ENCODE measurements around the gene AIP.
"Not testable (repeated sequence)": the region's sequence is repeated elsewhere in the genome, so short reads cannot be mapped to it uniquely, and the experiment has no call there.

The AIP gene

DNA sequence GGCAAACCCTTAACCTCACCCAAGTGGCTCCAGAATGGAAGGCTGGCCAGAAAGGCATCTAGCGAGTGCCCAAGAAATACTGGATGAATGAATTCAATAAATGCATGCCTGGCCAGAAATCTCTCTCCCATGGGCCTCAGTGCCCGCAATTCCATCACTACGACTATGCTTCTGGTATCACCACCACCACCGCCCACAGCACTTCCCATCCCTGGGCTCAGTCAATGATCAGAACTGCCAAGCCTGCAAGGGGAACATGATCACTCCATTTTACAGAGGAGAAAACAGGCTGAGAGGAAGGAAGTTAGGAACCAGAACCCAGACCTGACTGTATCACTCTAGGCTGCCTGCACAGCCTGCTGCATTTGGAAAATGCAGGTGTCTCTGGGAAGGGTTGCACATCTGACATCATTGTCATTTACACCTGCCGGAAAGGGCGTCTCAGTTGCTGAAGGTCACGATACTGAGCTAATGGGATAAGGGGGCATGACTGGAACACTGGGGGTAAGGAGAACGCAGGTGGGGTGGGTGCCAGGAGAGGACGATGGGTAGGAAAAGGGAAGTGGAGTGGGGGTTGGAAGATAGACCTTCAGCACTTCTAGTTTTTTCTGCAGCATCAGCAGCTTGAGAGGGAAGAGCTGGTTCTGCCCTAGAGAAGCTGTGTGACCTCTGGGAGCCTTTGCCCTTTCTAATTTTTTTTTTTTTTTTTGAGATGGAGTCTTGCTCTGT lies 33.5 kb upstream of the AIP start:
- DNase-seq, result peak; percentile 94

DNA sequence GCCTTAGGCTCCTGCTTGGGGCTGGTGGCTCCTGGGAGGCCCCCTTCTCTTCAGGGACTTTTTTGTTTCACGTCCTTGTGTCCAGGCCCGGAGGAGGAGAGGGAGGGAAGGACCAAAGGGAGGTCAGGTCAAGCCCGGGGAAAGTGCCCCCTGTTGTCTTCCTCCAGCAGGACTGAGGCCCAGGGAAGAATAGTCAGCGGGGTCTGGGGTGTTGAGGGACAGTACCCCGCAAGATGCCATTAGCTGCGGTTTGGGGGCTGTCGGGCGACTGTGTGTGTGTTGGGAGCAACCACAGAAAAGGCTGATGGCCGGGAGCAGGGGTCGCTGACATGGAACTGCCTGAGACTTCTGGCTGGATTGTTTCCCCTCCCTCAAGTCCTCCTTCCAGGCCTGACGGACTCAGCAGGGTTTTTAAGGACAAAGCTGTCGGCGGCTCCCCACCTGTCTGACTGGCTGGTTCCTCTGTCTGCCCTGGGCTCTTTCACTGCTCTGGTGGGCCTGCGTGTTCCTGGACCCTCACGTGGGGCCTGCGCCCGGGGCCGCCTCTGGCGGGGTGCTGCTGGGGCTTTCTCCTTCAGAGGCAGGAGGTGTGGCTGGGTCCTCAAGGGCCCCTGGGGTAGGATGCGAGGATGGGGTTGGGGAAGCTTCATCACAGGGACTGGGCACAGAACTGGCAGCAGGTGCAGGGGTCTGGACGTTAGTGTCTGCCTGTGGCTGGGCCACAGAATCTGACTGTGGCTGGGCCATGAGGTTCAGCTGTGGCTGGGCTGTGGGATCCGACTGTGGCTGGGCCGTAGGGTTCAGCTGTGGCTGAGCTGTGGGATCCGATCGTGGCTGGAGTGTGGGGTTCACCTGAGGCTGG lies 31.8 kb upstream of the AIP start:
- no peak for DNase-seq

DNA sequence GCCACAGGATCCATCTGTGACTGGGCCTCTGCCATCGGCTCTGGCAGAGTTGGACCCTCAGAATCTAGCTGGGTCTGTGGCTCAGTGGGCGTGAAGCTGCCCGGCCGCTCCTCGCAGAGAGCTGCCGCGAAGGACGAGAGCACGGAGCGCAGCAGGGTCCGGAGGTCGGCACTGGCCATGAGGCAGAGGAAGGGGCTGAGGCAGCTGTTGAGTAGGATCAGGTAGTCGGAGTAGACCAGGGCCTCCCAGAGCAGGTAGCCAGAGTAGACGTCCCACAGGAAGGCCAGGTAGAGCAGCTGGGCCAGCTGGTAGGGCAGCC lies 31.2 kb upstream of the AIP start:
- DNase-seq, result no peak

DNA sequence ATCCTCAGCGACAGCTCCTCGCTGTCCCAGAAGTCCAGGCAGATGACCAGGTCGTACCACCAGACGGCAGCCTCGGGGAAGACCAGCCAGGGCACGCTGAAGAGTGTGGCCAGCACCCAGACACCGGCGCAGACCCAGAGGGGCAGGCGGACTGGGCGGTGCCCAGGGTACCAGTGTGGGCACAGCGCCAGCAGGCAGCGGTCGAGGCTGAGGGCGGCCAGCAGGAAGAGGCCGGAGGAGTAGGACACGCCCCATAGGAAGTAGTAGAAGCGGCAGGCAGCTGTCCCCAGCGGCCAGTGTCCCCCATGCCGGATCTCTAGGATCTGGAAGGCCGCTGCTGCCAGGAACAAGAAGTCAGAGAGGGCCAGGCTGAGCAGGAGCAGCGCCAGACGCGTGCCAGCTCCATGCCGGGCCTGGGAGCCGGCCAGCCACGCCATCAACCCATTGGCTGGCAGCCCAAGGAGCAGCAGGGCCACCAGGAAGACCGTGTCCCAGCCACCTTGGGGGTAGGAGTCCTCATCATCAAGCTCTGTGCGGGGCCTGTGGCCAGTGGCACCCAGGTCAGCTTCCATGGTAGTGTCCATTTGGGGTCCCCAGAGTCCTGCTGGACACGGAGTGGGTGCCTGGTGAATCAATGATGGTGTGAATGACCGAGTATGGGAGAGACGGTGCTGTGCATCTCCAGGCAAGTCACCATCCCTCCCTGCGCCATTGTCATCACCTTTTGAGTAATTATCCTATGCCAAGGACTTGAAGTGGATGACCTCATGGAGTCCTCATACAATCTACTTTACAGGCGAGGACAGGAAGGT lies 30.5 kb upstream of the AIP start, which contains the start of gene GPR152:
Gene GPR152 (minus strand): TSS at position 589 of the 812 bp plus-strand sequence. CDS start 5 bp downstream, at position 584.
- no peak for DNase-seq

DNA sequence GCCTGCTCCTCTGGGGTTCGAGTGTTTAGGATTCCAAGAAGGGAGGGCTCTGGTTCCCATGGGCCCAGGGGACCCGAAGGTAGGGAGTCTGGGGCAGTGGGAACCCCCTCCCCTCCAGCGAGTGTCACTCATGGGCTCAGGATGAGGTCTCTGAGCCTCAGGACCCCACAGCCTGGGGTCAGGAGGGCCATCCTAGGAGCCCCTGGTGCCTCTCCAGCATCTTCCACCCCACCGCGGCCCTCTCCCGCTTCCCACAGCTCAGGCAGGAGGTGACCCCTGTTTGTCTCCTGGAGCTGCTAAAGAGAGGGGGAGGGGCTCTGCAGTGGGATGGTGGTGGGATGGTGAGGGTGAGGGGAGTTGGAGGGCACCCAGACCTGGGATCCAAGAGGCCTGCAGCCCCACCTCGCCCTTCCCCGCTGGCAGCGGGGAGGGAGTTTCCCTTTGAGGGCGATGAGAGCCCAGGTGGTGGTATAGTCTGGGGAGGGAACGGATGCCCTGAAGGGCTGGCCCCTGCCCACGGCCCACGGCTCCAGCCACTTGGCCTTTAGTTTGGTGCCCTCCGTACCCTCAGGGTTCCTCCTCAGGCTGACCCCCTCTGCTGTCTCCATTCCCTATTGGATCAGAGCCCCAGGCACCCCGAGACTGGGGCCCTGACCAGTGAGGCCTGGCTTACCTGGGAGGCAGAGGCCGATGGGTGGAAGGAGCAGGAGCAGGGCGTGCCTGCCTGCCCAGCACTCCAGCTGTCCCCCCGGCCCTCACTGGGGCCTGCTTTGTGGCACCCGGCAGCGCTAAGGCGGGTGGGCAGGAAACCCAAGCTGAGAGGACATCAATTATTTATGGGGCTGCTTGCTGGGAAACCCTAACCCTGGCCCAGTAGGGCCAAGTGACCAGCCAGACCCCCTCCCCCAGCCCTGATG lies 28.8 kb upstream of the AIP start:
- no peak for DNase-seq

DNA sequence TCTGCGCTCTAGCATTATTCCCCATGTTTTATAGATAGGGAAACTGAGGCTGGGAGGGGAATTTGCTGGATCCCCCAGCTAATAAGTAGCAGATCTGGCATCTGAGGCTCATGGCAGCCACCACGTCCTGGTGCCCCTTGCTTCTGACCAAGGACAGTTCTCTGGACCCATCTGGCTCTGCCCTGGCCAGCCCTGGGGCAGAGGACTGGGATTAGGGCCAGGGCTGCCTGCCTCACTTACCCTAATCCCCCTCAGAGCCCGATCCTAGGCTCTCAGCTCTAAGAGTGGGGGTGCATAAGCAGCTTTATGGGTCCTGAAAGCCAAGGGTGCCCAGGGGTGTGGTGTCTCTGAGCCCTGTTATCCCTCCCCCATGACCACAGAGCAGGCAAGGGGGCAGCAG lies 27.8 kb upstream of the AIP start, which contains the start of gene CABP4:
Gene CABP4 (plus strand): TSS at position 301 of the 400 bp plus-strand sequence. CDS start 70 bp downstream, at position 371.
- no peak for DNase-seq

DNA sequence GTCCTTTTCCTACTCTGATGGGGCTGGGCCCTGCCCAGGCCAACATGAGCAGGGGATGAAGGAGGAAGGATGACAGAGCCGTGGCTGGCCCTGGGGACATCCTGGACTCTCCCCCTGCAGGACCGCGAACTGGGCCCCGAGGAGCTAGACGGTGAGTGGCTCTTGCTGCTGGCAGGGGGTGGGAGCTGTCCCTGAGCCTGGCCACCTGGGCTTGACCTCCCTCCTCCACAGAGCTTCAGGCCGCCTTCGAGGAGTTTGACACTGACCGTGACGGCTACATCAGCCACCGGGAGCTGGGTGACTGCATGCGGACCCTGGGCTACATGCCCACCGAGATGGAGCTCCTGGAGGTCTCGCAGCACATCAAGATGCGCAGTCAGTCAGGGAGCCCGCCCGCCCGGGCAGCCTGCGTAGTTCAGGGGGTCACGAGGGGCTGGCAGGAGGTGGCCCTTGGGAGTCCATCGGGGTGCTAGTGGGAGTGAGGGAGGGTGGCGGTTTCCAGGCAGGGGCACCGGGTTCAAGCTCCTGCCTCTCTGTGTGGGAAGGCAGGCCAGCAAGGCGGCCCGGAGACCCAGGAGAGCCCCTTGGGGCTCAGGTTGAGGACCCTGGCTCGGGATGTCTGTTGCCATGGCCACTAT lies 26.6 kb upstream of the AIP start:
- DNase-seq, result no peak

DNA sequence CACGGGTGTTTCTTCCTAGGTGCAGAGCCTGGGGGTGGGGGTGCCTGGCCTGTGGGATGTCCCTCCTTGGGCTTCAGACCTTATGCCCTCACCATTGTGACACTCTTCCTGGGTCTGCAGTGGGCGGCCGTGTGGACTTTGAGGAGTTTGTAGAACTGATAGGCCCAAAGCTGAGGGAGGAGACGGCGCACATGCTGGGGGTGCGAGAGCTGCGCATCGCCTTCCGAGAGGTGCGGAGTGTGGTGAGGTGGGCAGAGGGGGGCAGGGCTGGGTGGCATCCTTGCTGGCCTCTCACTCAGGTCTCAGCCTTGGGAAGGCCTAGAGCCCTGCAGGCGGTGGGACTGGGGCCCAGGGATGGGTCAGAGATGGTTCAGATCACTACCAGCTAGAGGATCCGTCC lies 25.4 kb upstream of the AIP start:
- DNase-seq, result no peak

DNA sequence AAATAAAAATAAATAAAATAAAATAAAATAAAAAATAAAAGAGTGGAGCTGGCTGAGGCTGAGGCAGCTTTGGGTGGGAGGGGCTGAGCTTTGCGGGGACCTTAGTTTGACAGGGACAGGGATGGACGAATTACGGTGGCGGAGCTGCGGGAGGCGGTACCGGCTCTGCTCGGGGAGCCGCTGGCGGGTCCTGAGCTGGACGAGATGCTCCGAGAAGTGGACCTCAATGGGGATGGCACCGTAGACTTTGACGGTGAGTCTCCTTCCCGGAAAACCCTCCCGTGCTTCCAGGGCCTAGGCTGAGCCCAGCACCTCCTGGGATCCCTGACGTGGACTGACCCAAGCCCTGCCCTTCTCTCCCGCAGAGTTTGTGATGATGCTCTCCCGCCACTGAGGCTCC lies 24.6 kb upstream of the AIP start:
- DNase-seq, result no peak

DNA sequence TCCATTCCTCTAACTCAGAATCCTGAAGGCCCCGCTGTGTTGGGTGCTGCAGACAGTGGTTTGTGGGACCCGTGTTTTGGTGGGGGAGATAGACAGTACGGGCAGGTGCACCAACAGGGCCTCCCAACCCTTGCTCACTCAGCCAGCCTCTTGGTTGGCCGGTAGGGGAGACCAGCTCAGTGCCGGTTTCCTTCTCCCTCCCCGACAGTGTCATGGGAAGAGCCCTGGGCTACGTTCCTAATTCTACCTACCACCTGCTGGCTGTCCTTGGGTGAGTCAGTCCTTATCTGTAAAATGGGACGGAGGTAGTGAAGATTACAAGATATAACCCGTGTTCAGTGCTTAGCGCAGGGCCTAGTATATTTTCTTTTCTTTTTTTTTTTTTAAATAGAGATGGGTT lies 19.6 kb upstream of the AIP start:
- DNase-seq, result no peak

DNA sequence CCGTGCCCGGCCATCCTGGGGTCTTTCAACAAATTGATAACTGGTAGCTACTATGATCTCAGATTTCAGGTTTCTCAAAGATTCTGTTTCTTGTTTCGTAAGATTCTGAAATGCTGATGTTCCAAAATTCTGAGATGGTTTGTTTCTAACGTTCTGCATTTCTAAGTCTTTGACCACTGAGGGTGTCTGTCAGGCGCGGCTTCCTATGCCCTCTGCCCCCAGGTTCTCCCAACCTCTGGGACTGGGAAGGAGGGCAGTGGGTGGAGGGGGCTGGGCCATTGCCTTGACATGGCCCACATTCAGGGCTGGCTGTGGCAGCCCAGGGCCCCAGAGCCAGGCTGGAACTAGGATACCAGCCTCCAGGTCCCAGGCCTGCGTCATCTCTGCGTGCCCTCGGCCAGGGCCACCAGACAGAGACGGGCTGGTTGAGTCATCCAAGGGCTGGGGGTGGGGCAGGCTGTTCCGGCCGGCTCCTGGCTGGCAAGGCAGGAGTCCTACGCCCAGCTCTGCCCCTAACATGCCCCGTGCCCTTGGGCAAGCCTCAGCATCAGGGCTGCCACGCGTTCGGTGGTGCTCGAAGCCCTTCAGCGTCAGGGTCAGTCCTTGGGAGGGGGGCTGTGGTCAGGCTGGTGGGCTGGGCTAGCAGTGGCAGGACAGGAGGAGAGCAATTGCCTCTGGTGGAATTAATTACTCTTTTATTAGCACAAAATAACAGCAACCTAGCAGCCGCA lies 19.0 kb upstream of the AIP start:
- no peak for DNase-seq

DNA sequence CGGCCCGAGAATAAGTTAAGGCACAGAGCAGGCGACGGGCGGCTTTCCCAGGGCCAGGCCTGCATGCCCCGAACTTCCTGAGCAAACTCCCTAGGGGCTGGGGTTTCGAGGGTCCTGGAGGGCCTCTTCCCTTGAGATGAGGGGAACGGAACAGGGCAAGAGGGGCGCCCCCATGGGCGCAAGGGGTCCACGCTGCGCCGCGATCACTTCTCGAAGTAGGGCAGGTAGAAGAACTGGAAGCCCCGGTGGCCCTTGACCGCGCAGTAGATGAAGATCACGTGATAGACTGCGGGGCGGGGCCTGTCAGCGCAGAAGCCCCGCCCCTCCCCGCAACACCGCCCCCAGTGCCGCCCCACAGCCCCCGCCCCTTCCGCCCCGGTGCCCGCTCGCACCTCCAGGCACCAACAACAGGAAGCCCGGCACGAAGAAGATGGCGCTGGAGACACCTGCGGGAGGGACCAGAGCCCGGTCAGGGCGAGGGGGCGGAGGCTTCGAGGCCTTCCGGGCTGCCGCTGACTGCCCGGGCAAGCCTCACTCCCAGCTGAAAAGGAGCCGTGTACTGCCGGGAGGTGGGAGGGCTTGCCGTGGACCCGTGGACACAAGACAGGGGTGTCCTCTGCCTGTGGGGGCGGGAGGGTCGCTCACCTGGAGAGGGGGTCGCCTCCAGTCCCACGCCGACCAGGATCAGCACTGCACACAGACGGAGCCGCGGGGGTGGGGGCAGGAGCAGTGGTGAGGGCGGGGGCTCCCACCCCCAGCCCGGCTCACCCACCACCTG lies 18.2 kb upstream of the AIP start:
- peak; percentile 98 for DNase-seq

DNA sequence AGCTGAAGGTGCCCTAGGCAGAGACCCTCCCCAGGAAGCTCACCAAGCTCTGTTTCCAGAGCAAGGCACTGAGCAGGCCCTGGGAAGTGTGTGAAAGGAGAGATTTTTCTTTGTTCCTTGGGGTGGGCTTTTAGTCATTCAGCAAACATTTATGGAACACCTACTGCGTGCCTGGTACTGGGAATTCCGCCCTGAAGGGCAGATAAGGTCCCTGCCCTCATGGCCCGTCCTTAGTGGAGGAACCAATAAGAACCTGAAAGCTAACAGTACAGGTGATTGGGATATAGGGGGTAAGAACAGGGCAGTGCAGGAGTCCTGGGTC lies 17.7 kb upstream of the AIP start:
- DNase-seq, result no peak

DNA sequence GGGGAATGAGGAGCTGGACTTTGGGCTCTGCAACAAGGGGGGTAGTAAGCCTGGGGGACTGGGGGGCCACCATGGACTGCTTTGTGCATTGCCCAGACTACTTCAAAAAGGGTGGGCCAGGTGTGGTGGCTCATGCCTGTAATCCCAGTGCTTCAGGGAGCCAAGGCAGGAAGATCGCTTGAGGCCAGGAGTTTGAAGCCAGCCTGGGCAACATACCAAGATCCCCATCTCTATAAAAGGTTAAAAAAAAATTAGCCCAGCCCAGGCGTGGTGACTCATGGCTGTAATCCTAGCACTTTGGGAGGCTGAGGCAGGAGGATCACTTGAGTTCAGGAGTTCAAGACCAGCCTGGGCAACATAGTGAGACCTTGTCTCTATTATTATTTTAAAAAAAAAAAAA lies 17.3 kb upstream of the AIP start:
- DNase-seq, result not testable (repeated sequence)

DNA sequence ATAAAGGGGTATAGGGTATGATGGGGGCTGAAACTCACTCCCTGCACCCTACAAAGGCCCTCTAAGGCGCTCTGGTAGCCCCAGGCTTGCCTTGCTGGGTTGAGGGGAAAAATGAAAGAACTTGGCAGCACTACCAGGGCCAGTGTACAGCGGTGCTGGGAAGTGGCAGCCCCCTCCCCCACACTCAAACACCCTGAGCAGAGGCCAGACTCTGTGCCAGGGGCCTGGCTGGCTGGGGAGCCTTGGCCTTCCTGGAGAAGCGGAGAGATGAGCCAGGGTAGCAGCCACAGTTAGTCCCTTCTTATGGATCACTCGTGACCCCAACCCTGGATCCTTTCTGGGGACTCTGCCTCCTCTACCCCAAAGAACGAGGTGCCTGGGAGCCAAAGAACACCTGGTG lies 16.5 kb upstream of the AIP start:
- DNase-seq, result no peak

DNA sequence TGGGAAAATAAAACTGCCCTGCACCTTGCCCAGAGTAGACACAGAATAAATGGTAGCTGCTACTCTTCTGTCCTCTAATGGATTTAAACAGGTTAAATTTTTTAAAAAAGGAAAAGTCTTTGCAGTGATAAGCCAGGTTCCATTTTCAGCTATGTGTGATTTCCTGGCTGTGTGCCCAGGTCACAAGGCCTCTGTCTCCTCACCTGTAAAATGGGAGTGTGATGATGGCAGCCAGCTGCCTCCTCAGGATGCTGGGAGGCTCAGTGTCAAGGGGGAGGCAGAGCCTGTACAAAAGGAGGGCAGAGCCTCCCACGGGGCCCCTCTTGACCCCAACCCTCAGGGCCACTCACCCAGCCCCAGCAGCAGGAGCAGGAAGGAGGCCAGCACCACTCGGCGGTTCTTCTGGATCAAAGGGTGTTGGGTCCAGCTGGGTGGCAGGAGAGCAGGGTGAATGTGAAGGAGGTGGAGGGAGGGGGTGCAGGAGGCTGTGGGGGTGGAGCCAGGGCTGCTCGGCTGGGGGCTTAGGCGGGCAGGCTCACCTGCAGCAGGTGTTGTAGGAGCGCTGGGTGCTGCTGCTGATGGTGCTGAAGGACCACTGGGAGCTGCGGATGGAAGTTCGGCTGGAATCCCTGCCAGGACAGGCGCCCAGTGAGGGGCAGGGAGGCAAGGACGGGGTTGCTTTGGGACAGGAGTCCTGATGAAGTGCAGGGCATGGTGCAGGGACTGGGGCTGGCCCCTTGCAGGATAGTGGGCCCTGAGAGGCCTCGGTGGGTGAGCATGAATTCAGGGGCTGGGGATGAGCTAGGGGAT lies 15.7 kb upstream of the AIP start:
- DNase-seq, result peak; percentile 75

DNA sequence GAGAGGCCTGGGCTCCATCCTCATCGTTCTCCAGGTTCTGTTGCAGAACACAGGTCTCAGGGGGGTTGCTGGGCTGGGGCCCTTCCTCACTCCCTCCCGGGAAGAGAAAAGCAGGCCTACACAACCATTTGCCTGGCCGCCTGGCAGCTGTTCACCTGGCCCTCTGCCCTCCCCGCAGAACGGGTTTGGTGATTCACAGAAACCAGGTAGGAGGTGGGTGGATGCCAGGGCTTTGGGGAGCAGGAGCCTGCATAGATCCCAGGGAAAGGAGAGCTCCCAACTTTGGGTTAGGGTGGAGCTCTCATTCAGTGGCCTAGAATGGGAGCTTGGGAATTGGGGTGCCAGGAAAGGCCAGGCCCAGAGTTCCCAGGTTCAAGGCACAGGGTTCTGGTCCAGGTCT lies 14.8 kb upstream of the AIP start:
- peak; percentile 80 for DNase-seq

DNA sequence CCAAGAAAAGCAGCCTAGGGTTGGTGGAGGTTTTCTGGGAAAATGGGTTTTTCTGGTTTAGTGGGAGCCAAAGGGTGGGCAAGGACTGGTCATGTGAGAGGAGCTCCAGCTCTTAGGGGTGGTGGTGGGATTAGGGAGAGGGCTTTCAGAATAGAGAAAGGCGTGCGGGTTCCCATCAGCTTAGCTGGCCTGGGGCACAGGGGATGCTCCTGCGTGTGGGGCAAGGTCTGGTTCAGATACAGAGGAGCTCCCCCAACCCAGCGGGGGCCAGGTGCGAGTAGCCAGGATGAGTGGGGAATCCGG lies 14.4 kb upstream of the AIP start:
- DNase-seq, result peak; percentile 56

DNA sequence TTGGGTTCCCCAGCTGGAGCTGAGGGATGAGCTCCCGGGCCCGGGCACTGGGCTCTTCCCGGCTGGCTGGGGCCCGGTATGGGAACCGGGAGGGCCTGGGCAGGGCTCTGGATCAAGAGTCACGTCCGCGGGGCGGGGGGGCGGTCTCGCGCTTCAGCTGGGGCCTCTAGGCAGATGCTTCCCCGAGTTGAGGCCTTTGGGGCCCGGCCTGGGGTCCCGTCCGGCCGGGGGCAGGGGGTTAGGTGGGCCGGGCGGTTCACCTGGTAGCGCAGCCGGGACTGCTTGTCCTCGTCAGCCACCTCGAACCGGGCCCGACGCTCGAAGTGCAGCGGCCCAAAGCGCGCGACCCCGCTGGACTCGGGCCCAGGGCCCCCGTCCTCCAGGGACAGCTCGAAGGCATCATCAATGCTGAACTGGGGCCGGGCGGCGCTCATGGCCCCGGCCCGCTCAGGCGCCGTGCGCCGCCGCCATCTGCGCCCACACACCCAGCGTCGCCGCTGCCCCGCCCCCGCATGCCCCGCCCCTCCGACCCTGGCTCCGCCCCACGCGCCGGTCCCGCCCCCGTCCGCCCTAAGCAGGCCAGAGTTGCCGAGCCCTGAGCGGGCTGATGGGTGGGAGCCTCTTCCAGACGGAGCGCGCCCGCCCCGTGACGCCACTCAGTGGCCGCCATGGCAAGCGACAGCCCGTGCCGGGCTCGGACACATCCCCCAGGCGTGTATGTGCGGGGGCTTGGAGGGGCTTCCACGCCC lies 13.9 kb upstream of the AIP start, which contains the start of gene TMEM134:
Gene TMEM134 (minus strand): TSS at position 493 of the 749 bp plus-strand sequence. CDS start 59 bp downstream, at position 434.
- DNase-seq, result peak; percentile 97

All from RPMI8226 (cell line).